Sciatic nerve (tissue), 2 donors: ENCODE measurements around the gene SMAD1. TPM values are rescaled to one million over a fixed set of nuclear protein-coding genes. Genes with fewer than 3 reads are reported as not detected.

Source experiments
- ATAC-seq: fragments of 200-7000 bp; cut with Tn5 transposase; one replicate; pipeline ENCODE4 v1.9.1; 2020; ENCODE audit warnings: mild to moderate bottlenecking, moderate library complexity
- DNase-seq: peaks from one replicate; pipeline ENCODE4 v3.0.0-alpha.2; 2020; ENCODE audit warnings: low spot score
- intact Hi-C: fragments of 100-400 bp; cut with DNase I; formaldehyde crosslinking; loops from one replicate; pipeline ENCODE4 v1.14.2; 2022
- total RNA-seq: library from RNA; stranded (reverse); fragmentation: NEBNext Ultra II Directional; extraction: Animal tissue kit (Norgen Biotek cat#: 25700); gene quantifications from one replicate; pipeline ENCODE4 v1.2.1, GENCODE V29; 2021
- donor health status: DM: no; HTN: no; CAD: no.
- donor health status: DM: no; HTN: no; CAD: no.

The SMAD1 gene
- total RNA-seq, 1 donor from 2014 or later, result 37.4 TPM

DNA sequence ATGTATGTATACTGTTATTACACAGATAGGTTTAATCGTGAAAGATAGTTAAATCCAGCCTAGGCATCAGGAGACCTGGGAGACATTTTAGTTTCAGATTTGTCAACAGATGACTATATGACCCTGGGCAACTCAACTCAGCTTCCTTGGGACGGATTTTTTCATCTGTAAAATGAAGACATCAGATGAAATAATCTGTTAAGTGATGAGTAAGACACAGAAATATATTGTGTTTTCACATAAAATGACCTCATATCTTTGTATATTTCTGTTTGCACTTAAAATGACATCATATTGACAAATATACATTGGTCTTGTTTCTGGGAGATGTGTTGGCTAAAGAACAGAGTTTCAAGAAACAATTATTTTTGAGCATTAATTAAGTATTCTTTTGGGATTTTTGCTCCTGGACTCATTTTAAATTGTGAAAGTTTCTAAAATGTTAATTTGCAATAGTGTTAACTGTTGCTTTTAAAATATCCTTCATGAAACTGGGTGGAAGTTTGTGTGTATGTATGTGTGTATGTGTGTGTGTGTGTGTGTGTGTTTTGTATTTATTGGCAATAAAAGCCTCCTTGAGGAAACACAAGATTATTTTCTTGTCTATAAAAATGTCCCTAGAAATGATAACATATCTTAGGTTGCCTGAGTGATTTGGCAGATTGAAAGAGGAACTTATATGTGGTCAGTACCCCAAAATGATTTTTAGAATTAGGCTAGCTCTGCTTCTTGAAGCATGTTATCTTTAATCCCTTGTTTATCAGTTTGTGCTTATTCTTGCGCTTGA, 108.5 kb downstream of the SMAD1 start:
- intact Hi-C loops, result no loop called here
- no peak for ATAC-seq
- no peak for DNase-seq

DNA sequence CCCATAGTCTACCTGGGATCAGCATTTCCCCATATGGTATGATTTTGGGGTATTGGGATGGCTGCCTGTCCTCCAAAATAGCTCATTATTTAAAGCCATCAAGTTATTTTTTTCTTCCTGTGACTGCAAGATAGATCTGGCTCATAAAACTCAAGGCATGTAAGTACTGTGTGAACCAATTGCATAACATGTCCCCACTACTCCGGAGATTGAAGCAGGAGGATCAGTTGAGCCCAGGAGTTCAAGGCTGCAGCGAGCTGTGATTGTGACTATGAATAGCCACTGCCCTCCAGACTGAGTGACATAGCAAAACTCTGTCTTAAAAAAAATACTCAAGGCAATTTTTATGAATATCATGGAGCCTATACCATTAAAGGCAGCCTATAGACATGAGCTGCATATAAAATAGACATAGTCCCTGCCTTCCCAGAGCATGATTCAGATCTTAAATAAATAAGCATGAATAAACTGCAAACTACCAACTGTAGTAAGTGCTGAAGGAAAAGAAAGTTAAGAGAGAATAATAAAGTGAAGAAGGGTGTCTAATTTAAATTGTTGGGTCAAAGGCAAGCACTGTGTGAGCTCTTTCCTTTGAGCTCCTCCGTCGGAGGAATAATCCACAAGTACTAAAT, 120.6 kb downstream of the SMAD1 start:
- intact Hi-C loops, result no loop called here
- DNase-seq (no peak), ATAC-seq (no peak)

GRCh38 chr4:145605941-145606340, 124.3 kb downstream of the SMAD1 start:
- ATAC-seq, result no peak
- DNase-seq, result no peak
- intact Hi-C loops, result no loop called here

Other genes with a start within 250 kb of the SMAD1 start
- gene MMAA, start 137.5 kb downstream of the SMAD1 start, total RNA-seq, result 8.4 TPM
- not detected for gene C4orf51, start 198.3 kb downstream of the SMAD1 start, total RNA-seq